IMR-90 (cell line): ENCODE data around the gene OR2H1. TPM values are rescaled to one million over a fixed set of nuclear protein-coding genes. Genes with fewer than 3 reads are reported as not detected.

ENCODE experiments used
- ATAC-seq: fragments of 200-7000 bp; cut with Tn5 transposase; 2 replicates; pipeline ENCODE4 v1.9.1; 2020; ENCODE audit warnings: low read depth, mild to moderate bottlenecking, moderate library complexity
- BruUV-seq: library from RNA; stranded (reverse); fragments of 400-500 nt; replicated peaks from 2 replicates; lab custom pipeline; 2021; lab: Mats Ljungman, UMichigan
- CTCF ChIA-PET: fragments of 300-600 bp; formaldehyde crosslinking; extraction: SDS; loops from one replicate; lab custom pipeline; 2021; ENCODE audit warnings: antibody characterized with exemption; lab: Yijun Ruan, JAX
- POLR2A ChIA-PET: fragments of 300-600 bp; sonication (Branson Sonifier 250); formaldehyde crosslinking; loops from one replicate; lab custom pipeline; 2022; ENCODE audit warnings: antibody characterized with exemption; ENCODE audit not compliant: unreplicated experiment; lab: Charles Lee
- DNase-seq: peaks from one replicate; pipeline ENCODE4 v3.0.0; 2013
- H2AFZ ChIP-seq: replicated peaks from 2 replicates; pipeline ENCODE3; 2013; ENCODE audit warnings: low read length, mild to moderate bottlenecking; ENCODE audit not compliant: poor library complexity
- H2AK5ac ChIP-seq: 2 replicates; pipeline ENCODE4 v1.6.1; 2013; ENCODE audit warnings: low read depth, low read length, inconsistent platforms
- H2AK9ac ChIP-seq: replicated peaks from 2 replicates; pipeline ENCODE3; 2013; ENCODE audit warnings: mild to moderate bottlenecking, low read depth, low read length, moderate library complexity; ENCODE audit not compliant: poor library complexity
- H2BK120ac ChIP-seq: 2 replicates; pipeline ENCODE4 v1.6.1; 2013; ENCODE audit warnings: low read depth, low read length, inconsistent platforms
- H2BK15ac ChIP-seq: 3 replicates; pipeline ENCODE4 v1.6.1; 2013; ENCODE audit warnings: low read depth, low read length, inconsistent platforms
- H2BK20ac ChIP-seq: 2 replicates; pipeline ENCODE4 v1.6.1; 2013; ENCODE audit warnings: low read depth, mild to moderate bottlenecking, inconsistent platforms, low read length, moderate library complexity
- H2BK5ac ChIP-seq: 2 replicates; pipeline ENCODE4 v1.6.1; 2013; ENCODE audit warnings: mild to moderate bottlenecking, low read depth, low read length, inconsistent platforms; ENCODE audit not compliant: poor library complexity, severe bottlenecking
- H3K14ac ChIP-seq: replicated peaks from 2 replicates; pipeline ENCODE4 v1.6.1; 2013; ENCODE audit warnings: low read depth, low read length, inconsistent platforms
- H3K18ac ChIP-seq: 2 replicates; pipeline ENCODE4 v1.6.1; 2013; ENCODE audit warnings: low read depth, low read length, control low read depth
- H3K23ac ChIP-seq: 2 replicates; pipeline ENCODE4 v1.6.1; 2013; ENCODE audit warnings: low read depth, low read length, inconsistent platforms
- H3K27ac ChIP-seq: 2 replicates; pipeline ENCODE4 v1.5.1; 2013; ENCODE audit warnings: mild to moderate bottlenecking, control low read depth, low read length; ENCODE audit not compliant: insufficient read depth
- H3K27me3 ChIP-seq: 2 replicates; pipeline ENCODE4 v1.6.1; 2013; ENCODE audit warnings: low read length; ENCODE audit not compliant: control insufficient read depth, insufficient read depth
- H3K36me3 ChIP-seq: 2 replicates; pipeline ENCODE4 v1.6.1; 2013; ENCODE audit warnings: low read length, mixed read lengths; ENCODE audit not compliant: control insufficient read depth, insufficient read depth
- H3K4ac ChIP-seq: 2 replicates; pipeline ENCODE4 v1.6.1; 2013; ENCODE audit warnings: low read depth, low read length, inconsistent platforms
- H3K4me1 ChIP-seq: 2 replicates; pipeline ENCODE4 v1.6.1; 2013; ENCODE audit warnings: low read length, mixed read lengths; ENCODE audit not compliant: control insufficient read depth, insufficient read depth
- H3K4me2 ChIP-seq: 2 replicates; pipeline ENCODE4 v1.6.1; 2013; ENCODE audit warnings: low read depth, mild to moderate bottlenecking, control low read depth, low read length, moderate library complexity
- H3K4me3 ChIP-seq: 2 replicates; pipeline ENCODE4 v1.5.1; 2013; ENCODE audit warnings: low read depth, mild to moderate bottlenecking, control low read depth, low read length, moderate library complexity; ENCODE audit not compliant: insufficient read depth
- H3K56ac ChIP-seq: 2 replicates; pipeline ENCODE4 v1.6.1; 2013; ENCODE audit warnings: low read length, inconsistent platforms; ENCODE audit not compliant: insufficient read depth; ENCODE audit errors: extremely low read depth
- H3K79me1 ChIP-seq, 2 experiments: 2 replicates each; pipeline ENCODE4 v1.6.1; 2013; ENCODE audit warnings: low read length in 2 of 2, inconsistent platforms in 1 of 2, low read depth in 1 of 2
- H3K9ac ChIP-seq: 2 replicates; pipeline ENCODE4 v1.6.1; 2013; ENCODE audit warnings: low read depth, low read length, control low read depth
- H3K9me1 ChIP-seq: 2 replicates; pipeline ENCODE4 v1.6.1; 2013; ENCODE audit warnings: low read length, inconsistent platforms; ENCODE audit not compliant: insufficient read depth
- H3K9me3 ChIP-seq: 2 replicates; pipeline ENCODE4 v1.6.1; 2013; ENCODE audit warnings: low read length; ENCODE audit not compliant: control insufficient read depth, insufficient read depth
- H4K20me1 ChIP-seq: 2 replicates; pipeline ENCODE4 v1.6.1; 2013; ENCODE audit warnings: low read length, inconsistent platforms; ENCODE audit not compliant: insufficient read depth
- H4K5ac ChIP-seq: 2 replicates; pipeline ENCODE4 v1.6.1; 2013; ENCODE audit warnings: mild to moderate bottlenecking, low read depth, low read length, control low read depth
- H4K8ac ChIP-seq, 2 experiments: 2 replicates each; pipeline ENCODE4 v1.6.1; 2013; ENCODE audit warnings: low read depth in 2 of 2, low read length in 2 of 2, control low read depth in 1 of 2, inconsistent platforms in 1 of 2
- H4K91ac ChIP-seq: 2 replicates; pipeline ENCODE4 v1.6.1; 2013; ENCODE audit warnings: low read depth, low read length, inconsistent platforms; ENCODE audit not compliant: insufficient read depth
- BHLHE40 ChIP-seq: fragments of 150-350 bp; IDR thresholded peaks from 2 replicates; pipeline ENCODE4 v1.6.1; 2016; ENCODE audit warnings: mild to moderate bottlenecking, low read depth, low read length
- CEBPB ChIP-seq: IDR thresholded peaks from 2 replicates; pipeline ENCODE4 v1.6.1; 2012; ENCODE audit warnings: low read depth, low read length, improper control_type of control experiment
- CHD1 ChIP-seq: IDR thresholded peaks from 2 replicates; pipeline ENCODE4 v1.6.1; 2012; ENCODE audit warnings: low read depth, low read length, improper control_type of control experiment
- CTCF ChIP-seq: conservative IDR thresholded peaks from 2 replicates; pipeline ENCODE4 v1.5.1; 2012; ENCODE audit warnings: mild to moderate bottlenecking, low read depth, low read length, improper control_type of control experiment
- ELK1 ChIP-seq: fragments of 150-350 bp; IDR thresholded peaks from 2 replicates; pipeline ENCODE4 v1.6.1; 2016; ENCODE audit warnings: low read depth, mild to moderate bottlenecking, low read length, moderate library complexity, borderline replicate concordance
- FOS ChIP-seq: fragments of 150-350 bp; IDR thresholded peaks from 2 replicates; pipeline ENCODE4 v1.6.1; 2016; ENCODE audit warnings: low read depth, low read length
- MAZ ChIP-seq: IDR thresholded peaks from 2 replicates; pipeline ENCODE4 v1.6.1; 2012; ENCODE audit warnings: low read depth, mild to moderate bottlenecking, low read length, improper control_type of control experiment, moderate library complexity, borderline replicate concordance
- MXI1 ChIP-seq: IDR thresholded peaks from 2 replicates; pipeline ENCODE4 v1.6.1; 2012; ENCODE audit warnings: low read depth, mild to moderate bottlenecking, low read length, moderate library complexity, borderline replicate concordance
- NFE2L2 ChIP-seq: fragments of 150-350 bp; IDR thresholded peaks from 2 replicates; pipeline ENCODE4 v1.6.1; 2016; ENCODE audit warnings: low read depth, mild to moderate bottlenecking, low read length
- POLR2A ChIP-seq: IDR thresholded peaks from 2 replicates; pipeline ENCODE4 v1.6.1; 2012; ENCODE audit warnings: mild to moderate bottlenecking, low read depth, low read length
- RAD21 ChIP-seq: IDR thresholded peaks from 2 replicates; pipeline ENCODE4 v1.6.1; 2012; ENCODE audit warnings: low read length, improper control_type of control experiment
- RCOR1 ChIP-seq: IDR thresholded peaks from 2 replicates; pipeline ENCODE4 v1.6.1; 2012; ENCODE audit warnings: mild to moderate bottlenecking, low read length, improper control_type of control experiment; ENCODE audit not compliant: insufficient replicate concordance
- RFX5 ChIP-seq: IDR thresholded peaks from 2 replicates; pipeline ENCODE4 v1.8.0; 2012; ENCODE audit warnings: low read depth, mild to moderate bottlenecking, low read length, moderate library complexity
- SMC3 ChIP-seq: fragments of 150-350 bp; IDR thresholded peaks from 2 replicates; pipeline ENCODE4 v1.6.1; 2016; ENCODE audit warnings: low read depth, mild to moderate bottlenecking, antibody characterized with exemption, low read length, moderate library complexity
- USF2 ChIP-seq: fragments of 150-350 bp; IDR thresholded peaks from 2 replicates; pipeline ENCODE4 v1.6.1; 2017; ENCODE audit warnings: mild to moderate bottlenecking, antibody characterized with exemption, low read length, low read depth
- WGBS, 2 experiments: methylation state at CpG; one replicate each; pipeline versions ENCODE4 v1.1.5 to v1.1.7; 2013; ENCODE audit warnings: missing lambda C conversion rate in 2 of 2; ENCODE audit not compliant: insufficient read length in 1 of 2; ENCODE audit errors: extremely low coverage in 2 of 2; 5-methylcytosine and 5-hydroxymethylcytosine counted together
- dilution Hi-C: fragments of 300-500 bp; cut with HindIII; formaldehyde crosslinking; loops from one replicate; pipeline ENCODE4 v1.14.3; 2018; ENCODE audit warnings: low sequenced_read_pairs; ENCODE audit not compliant: unreplicated experiment
- in situ Hi-C: fragments of 300-500 bp; cut with MboI; formaldehyde crosslinking; loops from 3 replicates; pipeline ENCODE4 v1.14.3; 2019; ENCODE audit warnings: low sequenced_read_pairs, inconsistent platforms, mixed read lengths
- intact Hi-C: fragments of 100-400 bp; cut with micrococcal nuclease; formaldehyde crosslinking; loops from 2 replicates; pipeline ENCODE4 v1.10.0; 2022
- polyA plus RNA-seq, 3 experiments: library from polyadenylated mRNA; depleted of rRNA; stranded (reverse); fragments of >200 nt; gene quantifications; 2 replicates each; pipeline ENCODE4 v1.2.3, GENCODE V29; 2012; ENCODE audit warnings: low replicate concordance in 1 of 3
- total RNA-seq: library from RNA; depleted of rRNA; stranded (reverse); fragments of >200 nt; gene quantifications from 2 replicates; pipeline ENCODE4 v1.2.3, GENCODE V29; 2012

The OR2H1 gene
- total and polyA plus RNA-seq, 2 of the 4 experiments (the other 2 are of a cell fraction), result not detected

- Histone ChIP-seq H4K91ac (no peak overlapping the region), H2BK20ac (no peak overlapping the region), H3K79me1 (no peaks in the 10 kb centered on the region), H2BK5ac (no peak overlapping the region), H3K23ac (no peak overlapping the region), H3K56ac (no peak overlapping the region), H4K8ac (no peak overlapping the region), H3K4ac (no peak overlapping the region), H2AK9ac (no peak overlapping the region), H2AK5ac (no peak overlapping the region), H3K18ac (no peak overlapping the region), H3K9me3 (peaks cover 11% of the 10 kb centered on the region; the same call in 1 of the 2 replicates), H2BK120ac (no peak overlapping the region), H2BK15ac (no peak overlapping the region), H2AFZ (no peak overlapping the region), H3K14ac (no peak overlapping the region), H3K9me1 (no peaks in the 10 kb centered on the region), H4K20me1 (no peaks in the 10 kb centered on the region), H3K27me3 (no peaks in the 10 kb centered on the region), H3K4me3 (no peak overlapping the region), H3K27ac (no peak overlapping the region), H3K4me1 (no peaks in the 10 kb centered on the region), H4K5ac (no peak overlapping the region), H3K9ac (no peak overlapping the region), H3K36me3 (no peaks in the 10 kb centered on the region), H3K4me2 (no peak overlapping the region)
- CTCF ChIA-PET, result no interaction called here
- POLR2A ChIA-PET, result no interaction called here
- no peak for TF ChIP-seq RCOR1
- TF ChIP-seq CEBPB, result no peak
- TF ChIP-seq CHD1, result no peak
- TF ChIP-seq USF2, result no peak
- TF ChIP-seq MAZ, result no peak
- TF ChIP-seq ELK1, result no peak
- no peak for TF ChIP-seq RFX5
- TF ChIP-seq MXI1, result no peak
- no peak for TF ChIP-seq RAD21
- TF ChIP-seq FOS, result no peak
- TF ChIP-seq NFE2L2, result no peak
- no peak for TF ChIP-seq POLR2A
- no peak for TF ChIP-seq SMC3
- TF ChIP-seq BHLHE40, result no peak
- TF ChIP-seq CTCF, result no peak
- dilution Hi-C loops (no loop called here), intact Hi-C loops (no loop called here), in situ Hi-C loops (no loop called here)
- BruUV-seq, result no TSS peak
- no peak for DNase-seq
- ATAC-seq, result no peak
- no CpG with 5 or more reads among the region's 5 CpGs for WGBS, 2 experiments
Observed at GRCh38 chr6:29461021-29461814, 4.3 kb downstream of the OR2H1 start.
